ENCODE results near the gene FAM13A. TPM values are rescaled to one million over a fixed set of nuclear protein-coding genes. Genes with fewer than 3 reads are reported as not detected.
"Not testable (repeated sequence)": the region's sequence is repeated elsewhere in the genome, so short reads cannot be mapped to it uniquely, and the experiment has no call there.

FAM13A gene
- total and polyA plus RNA-seq, 2 experiments from 2014 or later, result 5.3 to 6.6 TPM

- in situ Hi-C loops (cut with MboI), result no loop called here
- H3K4me3 ChIP-seq, result no peak overlapping the region
- 0 out of 2 replicates have a peak, but pooled peaks cover 7% of the 10 kb centered on the region for H3K4me1 ChIP-seq (ENCODE audit: insufficient read depth)
- H3K9me3 ChIP-seq (ENCODE audit: low read depth), result no peaks in the 10 kb centered on the region
- H3K27me3 ChIP-seq (replicated peaks; ENCODE audit: insufficient read depth), result no peaks in the 10 kb centered on the region
- TF ChIP-seq EZH2phosphoT487 (IDR thresholded peaks at IDR 0.05; ENCODE audit: insufficient read depth, low read depth) (no peak), EZH2 (IDR thresholded peaks at IDR 0.05; ENCODE audit: insufficient read depth, poor library complexity, severe bottlenecking) (no peak)
- H3K79me2 ChIP-seq (ENCODE audit: insufficient read depth), result no peaks in the 10 kb centered on the region
- H4K20me1 ChIP-seq (ENCODE audit: insufficient read depth), result no peaks in the 10 kb centered on the region
- 85 to 86% methylated on average over 5 of the region's 5 CpGs for WGBS, 2 experiments (ENCODE audit: low coverage in 1 of 2, low lambda C conversion rate in 2 of 2, missing lambda C conversion rate in 2 of 2)
- no peak overlapping the region for H3K27ac ChIP-seq
- no peak overlapping the region for H2AFZ ChIP-seq
- DNase-seq, result no peak
- H3F3A ChIP-seq (ENCODE audit: insufficient read depth), result no peaks in the 10 kb centered on the region
- no peak overlapping the region for H3K4me2 ChIP-seq (ENCODE audit: unreplicated experiment)
- no peaks in the 10 kb centered on the region for H3K9me2 ChIP-seq (ENCODE audit: insufficient read depth)
- H3K9ac ChIP-seq, result no peak overlapping the region
- H3K36me3 ChIP-seq (ENCODE audit: low read depth), result no peaks in the 10 kb centered on the region
These were observed 149.5 kb downstream of the FAM13A start for GRCh38 chr4:88907478-88907877.

GRCh38 chr4:88904240-88904639 lies 152.7 kb downstream of the FAM13A start:
- H3K27me3 ChIP-seq (replicated peaks; ENCODE audit: insufficient read depth); H3F3A ChIP-seq (ENCODE audit: insufficient read depth); DNase-seq; H3K4me1 ChIP-seq (ENCODE audit: insufficient read depth); H3K36me3 ChIP-seq (ENCODE audit: low read depth); H3K4me3 ChIP-seq; H3K4me2 ChIP-seq (ENCODE audit: unreplicated experiment); H2AFZ ChIP-seq; H3K79me2 ChIP-seq (ENCODE audit: insufficient read depth); H3K9me3 ChIP-seq (ENCODE audit: low read depth); H3K9me2 ChIP-seq (ENCODE audit: insufficient read depth); H4K20me1 ChIP-seq (ENCODE audit: insufficient read depth); H3K9ac ChIP-seq; H3K27ac ChIP-seq; in situ Hi-C loops (cut with MboI): not testable (repeated sequence)
- WGBS, 2 experiments (ENCODE audit: low coverage in 1 of 2, low lambda C conversion rate in 2 of 2, missing lambda C conversion rate in 2 of 2), result 84 to 86% methylated on average over 3 of the region's 3 CpGs

GRCh38 chr4:88900432-88900831 lies 156.6 kb downstream of the FAM13A start:
- peak; percentile 27 for DNase-seq
- WGBS, 2 experiments (ENCODE audit: low coverage in 1 of 2, low lambda C conversion rate in 2 of 2, missing lambda C conversion rate in 2 of 2), result 84 to 92% methylated on average over 2 of the region's 2 CpGs

GRCh38 chr4:88897752-88898151 lies 159.2 kb downstream of the FAM13A start:
- Histone ChIP-seq H3F3A (ENCODE audit: insufficient read depth) (no peaks in the 10 kb centered on the region), H3K27me3 (replicated peaks; ENCODE audit: insufficient read depth) (no peaks in the 10 kb centered on the region), H3K9me2 (ENCODE audit: insufficient read depth) (no peaks in the 10 kb centered on the region), H3K79me2 (ENCODE audit: insufficient read depth) (no peaks in the 10 kb centered on the region), H3K27ac (no peak overlapping the region), H3K4me1 (ENCODE audit: insufficient read depth) (no peaks in the 10 kb centered on the region), H3K9me3 (ENCODE audit: low read depth) (no peaks in the 10 kb centered on the region), H3K36me3 (ENCODE audit: low read depth) (no peaks in the 10 kb centered on the region), H3K4me3 (no peak overlapping the region), H2AFZ (no peak overlapping the region), H3K4me2 (ENCODE audit: unreplicated experiment) (no peak overlapping the region), H3K9ac (no peak overlapping the region), H4K20me1 (ENCODE audit: insufficient read depth) (no peaks in the 10 kb centered on the region)
- TF ChIP-seq EZH2phosphoT487 (IDR thresholded peaks at IDR 0.05; ENCODE audit: insufficient read depth, low read depth) (no peak), EZH2 (IDR thresholded peaks at IDR 0.05; ENCODE audit: insufficient read depth, poor library complexity, severe bottlenecking) (no peak)
- DNase-seq, result no peak
- in situ Hi-C loops (cut with MboI), result no loop called here

More at GRCh38 chr4:88900432-88900831, 156.6 kb downstream of the FAM13A start:
- Histone ChIP-seq H3K9me3 (ENCODE audit: low read depth) (no peaks in the 10 kb centered on the region), H4K20me1 (ENCODE audit: insufficient read depth) (no peaks in the 10 kb centered on the region), H3K27ac (no peak overlapping the region), H3K9me2 (ENCODE audit: insufficient read depth) (no peaks in the 10 kb centered on the region), H3F3A (ENCODE audit: insufficient read depth) (no peaks in the 10 kb centered on the region), H3K79me2 (ENCODE audit: insufficient read depth) (no peaks in the 10 kb centered on the region), H3K9ac (no peak overlapping the region), H3K27me3 (replicated peaks; ENCODE audit: insufficient read depth) (no peaks in the 10 kb centered on the region), H2AFZ (no peak overlapping the region), H3K36me3 (ENCODE audit: low read depth) (no peaks in the 10 kb centered on the region), H3K4me1 (ENCODE audit: insufficient read depth) (no peaks in the 10 kb centered on the region), H3K4me3 (no peak overlapping the region), H3K4me2 (ENCODE audit: unreplicated experiment) (no peak overlapping the region)
- TF ChIP-seq EZH2 (IDR thresholded peaks at IDR 0.05; ENCODE audit: insufficient read depth, poor library complexity, severe bottlenecking) (no peak), EZH2phosphoT487 (IDR thresholded peaks at IDR 0.05; ENCODE audit: insufficient read depth, low read depth) (no peak)
- in situ Hi-C loops (cut with MboI), result no loop called here

- H3K4me3 ChIP-seq, result no peak overlapping the region
- 33% methylated on average over 2 of the region's 2 CpGs for WGBS, 2 experiments (ENCODE audit: low coverage in 1 of 2, low lambda C conversion rate in 2 of 2, missing lambda C conversion rate in 2 of 2)
- DNase-seq, result peak; percentile 49
- H3K36me3 ChIP-seq (ENCODE audit: low read depth), result no peaks in the 10 kb centered on the region
- H3K79me2 ChIP-seq (ENCODE audit: insufficient read depth), result no peaks in the 10 kb centered on the region
- no peak for TF ChIP-seq EZH2phosphoT487 (IDR thresholded peaks at IDR 0.05; ENCODE audit: insufficient read depth, low read depth)
- TF ChIP-seq EZH2 (IDR thresholded peaks at IDR 0.05; ENCODE audit: insufficient read depth, poor library complexity, severe bottlenecking), result no peak
- no peak overlapping the region for H3K9ac ChIP-seq
- no peaks in the 10 kb centered on the region for H3K27me3 ChIP-seq (replicated peaks; ENCODE audit: insufficient read depth)
- no peaks in the 10 kb centered on the region for H4K20me1 ChIP-seq (ENCODE audit: insufficient read depth)
- in situ Hi-C loops (cut with MboI), result no loop called here
- H3K9me2 ChIP-seq (ENCODE audit: insufficient read depth), result no peaks in the 10 kb centered on the region
- H3K4me2 ChIP-seq (ENCODE audit: unreplicated experiment), result no peak overlapping the region
- H3K4me1 ChIP-seq (ENCODE audit: insufficient read depth), result no peaks in the 10 kb centered on the region
- no peak overlapping the region for H3K27ac ChIP-seq
- H3K9me3 ChIP-seq (ENCODE audit: low read depth), result no peaks in the 10 kb centered on the region
- H2AFZ ChIP-seq, result no peak overlapping the region
- H3F3A ChIP-seq (ENCODE audit: insufficient read depth), result no peaks in the 10 kb centered on the region
These were observed 159.8 kb downstream of the FAM13A start for GRCh38 chr4:88897180-88897579.
